Fibroblast of skin of back (primary cell): ENCODE results near the gene SNX1.
"Not testable (repeated sequence)": the region's sequence is repeated elsewhere in the genome, so short reads cannot be mapped to it uniquely, and the experiment has no call there.

Source experiments
- DNase-seq: peaks from one replicate; pipeline ENCODE4 v3.0.0-alpha.2; 2013

Gene SNX1

DNA sequence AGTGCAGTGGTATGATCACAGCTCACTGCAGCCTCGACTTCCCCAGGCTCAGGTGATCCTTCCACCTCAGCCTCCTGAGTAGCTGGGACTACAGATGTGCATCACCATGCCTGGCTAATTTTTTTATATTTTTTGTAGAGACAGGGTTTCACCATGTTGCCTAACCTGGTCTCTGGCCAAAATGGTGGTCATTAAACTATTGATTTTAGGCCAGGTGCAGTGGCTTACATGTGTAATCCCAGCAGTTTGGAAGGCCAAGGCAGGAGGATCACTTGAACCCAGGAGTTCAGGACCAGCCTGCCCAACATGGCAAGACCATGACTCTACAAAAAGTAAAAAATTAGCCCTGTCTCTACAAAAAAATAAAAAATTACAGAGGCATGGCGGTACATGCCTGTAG, 24.5 kb downstream of the SNX1 start:
- DNase-seq, result not testable (repeated sequence)

- no peak for DNase-seq
Measured at GRCh38 chr15:64121614-64122013, 25.8 kb downstream of the SNX1 start.

DNA sequence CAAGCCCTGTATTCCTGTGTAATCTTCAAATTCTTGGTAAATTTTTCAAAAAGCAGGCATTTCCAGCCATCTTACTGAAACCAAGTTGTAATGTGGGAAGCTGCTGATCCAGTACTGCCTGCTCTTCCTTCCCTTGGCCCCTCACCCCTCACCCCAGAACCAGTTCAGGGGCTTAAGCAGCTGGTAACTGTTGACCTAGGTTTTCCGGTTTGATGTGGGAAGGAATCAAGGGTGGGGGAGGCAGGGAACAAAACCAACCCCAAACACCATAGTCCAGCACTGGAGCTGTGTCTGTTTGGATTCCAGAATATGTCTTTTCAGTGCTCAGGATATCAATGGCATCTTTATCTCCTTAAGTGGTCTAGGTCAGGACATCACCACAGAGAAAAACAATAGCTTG, 26.7 kb downstream of the SNX1 start:
- DNase-seq, result no peak

DNA sequence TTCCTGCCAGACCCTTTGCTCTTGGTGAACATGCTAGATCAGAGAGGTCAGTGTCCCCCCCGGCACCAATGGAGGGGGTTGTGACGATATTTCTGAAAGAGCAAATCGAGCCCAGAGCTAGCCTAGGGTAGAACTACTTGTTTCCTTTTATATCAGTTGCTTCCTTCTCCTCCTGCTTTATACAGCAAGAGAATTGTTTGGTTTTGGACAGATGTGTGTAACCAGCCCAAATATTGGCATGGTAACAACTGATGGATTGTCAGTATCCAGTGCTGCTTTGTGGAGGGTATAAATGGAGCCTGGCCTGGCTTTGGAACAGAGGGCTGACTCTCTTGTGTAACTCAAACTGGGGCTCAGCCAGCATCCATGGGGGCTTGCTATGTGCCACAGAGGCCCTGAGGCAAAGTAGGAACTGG, 27.2 kb downstream of the SNX1 start:
- DNase-seq, result no peak

DNA sequence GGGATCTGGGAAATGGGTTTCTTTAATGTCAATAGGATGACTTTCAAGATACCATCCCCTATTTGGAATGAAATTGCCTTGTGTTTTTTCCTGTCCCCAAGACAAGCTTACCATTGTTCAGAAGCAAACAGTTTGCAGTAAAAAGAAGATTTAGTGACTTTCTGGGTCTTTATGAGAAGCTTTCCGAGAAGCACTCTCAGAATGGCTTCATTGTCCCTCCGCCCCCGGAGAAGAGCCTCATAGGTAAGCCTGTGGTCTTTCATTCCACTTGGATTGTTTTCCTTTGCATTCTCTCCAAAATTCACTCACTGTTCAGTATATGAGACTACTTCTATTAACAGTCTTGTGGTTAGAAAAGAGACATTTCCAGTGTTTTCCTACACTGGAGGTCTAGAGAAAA, 30.2 kb downstream of the SNX1 start:
- no peak for DNase-seq

- no peak for DNase-seq
Measured at GRCh38 chr15:64127521-64128270, 31.9 kb downstream of the SNX1 start.

GRCh38 chr15:64130159-64130558, 34.4 kb downstream of the SNX1 start:
- DNase-seq, result no peak

DNA sequence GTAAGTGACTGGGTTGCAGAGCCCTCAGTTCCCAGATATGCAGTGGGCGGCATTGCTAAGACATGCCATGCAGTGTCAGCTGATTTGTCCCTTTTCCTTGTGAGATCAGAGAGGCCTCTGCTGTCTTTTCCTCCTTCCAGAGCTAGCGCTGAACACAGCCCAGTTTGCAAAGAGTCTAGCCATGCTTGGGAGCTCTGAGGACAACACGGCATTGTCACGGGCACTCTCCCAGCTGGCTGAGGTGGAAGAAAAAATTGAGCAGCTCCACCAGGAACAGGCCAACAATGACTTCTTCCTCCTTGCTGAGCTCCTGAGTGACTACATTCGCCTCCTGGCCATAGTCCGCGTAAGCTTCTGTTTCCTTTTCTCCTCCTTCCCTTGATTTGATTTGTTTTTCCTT, 35.8 kb downstream of the SNX1 start:
- DNase-seq, result no peak

DNA sequence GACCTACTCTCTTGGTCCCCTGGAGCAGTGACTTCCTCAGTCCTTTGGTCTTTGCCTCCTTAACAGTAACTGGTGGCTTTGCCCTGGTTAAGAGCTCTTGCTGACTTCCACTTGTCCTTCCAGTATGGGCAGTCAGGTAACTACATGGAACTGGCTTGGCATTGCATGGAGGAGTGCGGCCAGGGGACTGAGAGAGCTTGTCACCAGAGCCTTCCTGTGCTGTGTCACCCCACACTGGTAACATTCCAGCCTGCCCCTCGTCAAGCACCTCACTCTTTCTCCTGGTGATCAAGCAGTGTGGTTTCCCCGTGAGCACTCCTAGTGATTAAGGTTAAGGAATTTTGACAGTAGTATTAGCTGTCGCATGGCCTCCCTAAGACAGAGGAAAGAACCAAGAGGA, 36.4 kb downstream of the SNX1 start:
- DNase-seq, result no peak

DNA sequence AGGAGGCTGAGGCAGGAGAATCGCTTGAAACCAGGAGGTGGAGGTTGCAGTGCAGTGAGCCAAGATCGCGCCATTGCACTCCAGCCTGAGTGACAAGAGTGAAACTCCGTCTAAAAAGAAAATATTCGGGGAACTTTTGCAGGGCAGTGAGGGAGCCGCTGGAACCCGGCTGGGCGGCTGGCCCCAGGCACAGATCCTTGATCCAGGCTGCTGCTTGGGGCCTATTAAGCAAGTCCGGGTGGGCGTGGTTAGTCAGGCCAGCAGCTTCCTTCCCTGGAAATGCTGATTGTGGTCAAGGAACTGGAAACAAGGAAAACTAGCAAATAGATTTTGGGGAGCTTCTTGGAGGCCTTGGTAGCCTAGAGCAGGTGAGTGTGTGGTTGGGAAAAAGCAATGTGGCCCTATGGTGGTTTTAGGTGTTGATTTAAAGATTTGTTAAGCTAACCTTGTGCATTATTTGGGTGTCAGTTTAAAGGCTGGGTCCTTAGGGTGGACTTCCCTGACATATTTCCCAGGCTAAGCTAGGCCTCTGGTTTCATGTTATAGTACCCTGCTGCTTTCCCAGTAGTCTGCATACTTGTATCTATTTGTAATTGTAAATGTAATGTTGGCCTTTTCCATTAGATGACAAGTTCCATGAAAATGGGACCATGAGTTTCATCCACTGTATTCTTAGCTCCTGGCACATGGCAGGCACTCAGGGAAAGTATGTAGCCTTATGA, 38.0 kb downstream of the SNX1 start:
- no peak for DNase-seq

DNA sequence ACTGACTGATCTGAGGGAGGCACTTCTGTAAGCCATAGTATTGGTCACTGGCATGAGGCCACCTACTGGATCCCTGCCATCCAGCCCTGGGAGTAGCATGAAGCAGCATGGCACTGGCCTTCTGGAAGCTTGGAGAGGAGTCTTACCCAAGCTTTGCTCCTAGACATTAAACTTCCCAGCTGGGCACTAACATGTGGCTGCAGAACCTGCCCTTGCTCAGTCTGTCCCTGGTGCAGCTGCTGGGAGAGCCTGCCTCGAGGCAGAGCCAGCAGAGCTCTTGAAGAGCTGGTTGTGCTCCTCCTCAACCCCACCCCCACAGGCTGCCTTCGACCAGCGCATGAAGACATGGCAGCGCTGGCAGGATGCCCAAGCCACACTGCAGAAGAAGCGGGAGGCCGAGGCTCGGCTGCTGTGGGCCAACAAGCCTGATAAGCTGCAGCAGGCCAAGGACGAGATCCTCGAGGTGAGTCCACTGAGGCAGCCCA, 38.6 kb downstream of the SNX1 start:
- no peak for DNase-seq

- DNase-seq, result no peak
Measured at GRCh38 chr15:64136347-64136746, 40.6 kb downstream of the SNX1 start.

DNA sequence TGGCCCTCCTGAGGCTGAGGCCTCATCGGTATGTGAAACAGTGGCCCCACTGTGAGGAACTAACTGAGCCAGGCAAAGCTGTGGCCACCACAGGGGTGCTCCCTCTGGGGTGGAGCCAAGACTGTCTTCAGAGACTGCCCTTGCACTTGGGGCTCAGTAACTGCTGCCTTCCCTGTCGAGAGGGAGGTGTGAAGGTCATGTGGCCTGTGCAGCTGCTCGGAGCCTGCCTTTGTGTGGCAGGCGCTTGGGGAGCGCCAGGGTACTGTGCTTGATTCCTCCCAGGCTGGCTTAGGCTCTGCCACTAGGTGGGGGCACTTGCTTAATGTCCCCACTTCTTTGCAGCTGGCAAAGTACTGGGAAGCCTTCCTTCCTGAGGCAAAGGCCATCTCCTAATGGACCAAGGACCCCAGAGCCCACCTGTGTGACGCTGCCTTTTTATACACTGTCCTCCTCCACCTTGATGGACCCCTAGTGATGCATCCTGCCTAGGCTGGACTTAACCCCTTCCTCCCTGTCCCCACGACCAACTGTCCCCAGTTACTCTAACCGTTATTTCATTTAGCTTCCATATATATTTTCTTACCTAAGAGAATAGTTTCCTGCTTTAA, 41.5 kb downstream of the SNX1 start:
- no peak for DNase-seq

DNA sequence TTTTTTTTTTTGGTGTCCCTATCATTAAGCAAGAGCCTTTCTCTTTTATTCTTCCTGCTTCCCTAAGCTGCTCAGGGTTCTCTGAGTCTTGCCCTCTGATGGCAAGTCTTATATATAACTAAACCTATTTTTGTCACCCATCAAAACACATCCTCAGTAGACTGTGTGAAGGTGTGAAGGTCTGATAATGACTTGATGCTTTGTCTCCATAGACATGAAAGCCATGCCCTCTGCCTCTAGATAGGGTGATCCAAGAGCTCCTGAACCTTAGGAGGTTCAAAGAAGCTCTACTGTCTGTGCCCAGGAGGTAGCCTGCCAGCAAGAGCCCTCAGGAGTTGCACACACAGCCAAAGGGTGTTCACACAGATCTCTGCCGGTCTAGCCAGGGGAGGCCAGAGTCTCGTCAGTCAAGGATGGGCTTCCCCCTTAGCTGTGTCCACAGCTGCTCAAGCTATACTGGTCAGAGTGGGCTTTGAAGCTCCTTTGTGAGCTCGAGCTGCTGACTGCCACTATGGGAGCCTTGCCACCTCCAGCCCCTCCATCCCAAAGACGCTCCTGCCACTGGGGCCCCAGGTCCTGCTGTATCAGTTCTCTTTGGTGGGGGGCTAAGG, 42.7 kb downstream of the SNX1 start:
- DNase-seq, result no peak

DNA sequence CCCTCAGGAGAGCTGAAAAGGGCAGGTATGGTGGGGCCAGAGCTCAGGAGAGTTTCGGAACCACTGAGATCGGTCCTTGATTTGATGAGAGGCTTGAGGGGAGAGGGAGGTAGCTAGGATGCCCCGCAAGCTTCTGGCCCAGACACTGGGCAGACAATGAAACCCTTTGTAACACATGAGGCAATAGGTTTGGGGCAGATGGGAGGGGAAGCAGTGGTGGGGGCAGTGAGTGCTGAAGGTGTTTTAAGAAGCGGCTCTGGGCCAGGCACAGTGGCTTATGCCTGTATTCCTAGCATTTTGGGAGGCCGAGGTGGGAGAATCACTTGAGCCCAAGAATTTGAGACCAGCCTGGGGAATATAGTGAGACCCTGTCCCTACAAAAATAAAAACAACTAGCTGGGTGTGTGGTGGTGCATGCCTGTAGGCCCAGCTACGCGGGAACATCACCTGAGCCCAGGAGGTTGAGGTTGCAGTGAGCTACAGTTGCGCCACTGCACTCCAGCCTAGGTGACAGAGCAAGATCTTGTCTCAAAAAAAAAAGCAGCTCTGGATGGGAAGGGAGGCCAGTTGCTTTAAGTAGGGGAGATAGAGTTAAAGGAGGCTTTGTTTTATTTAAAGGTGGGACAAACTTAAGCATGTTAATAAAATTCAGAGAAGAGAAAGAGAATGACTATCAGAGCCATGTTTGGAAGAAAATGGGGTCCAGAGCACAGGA, 46.2 kb downstream of the SNX1 start:
- no peak for DNase-seq

DNA sequence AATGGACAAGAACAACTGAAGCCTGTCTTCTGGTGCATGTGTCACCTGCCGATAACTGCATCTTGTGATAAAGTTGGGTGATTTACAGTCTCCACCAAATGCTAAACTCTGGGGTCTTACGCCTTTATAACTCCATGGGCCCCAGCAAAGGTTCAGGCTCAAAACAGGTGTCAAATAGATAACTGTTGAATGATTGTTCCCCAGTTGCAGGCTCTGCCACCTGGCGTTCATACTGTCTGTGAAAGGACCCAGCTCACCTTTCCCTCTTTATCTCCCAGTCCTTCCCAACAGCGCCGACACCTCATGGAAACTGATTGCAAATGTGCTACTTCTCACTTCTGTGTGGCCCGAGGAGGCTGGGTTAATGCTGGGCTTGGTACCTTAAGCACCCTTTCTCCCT, 47.5 kb downstream of the SNX1 start:
- no peak for DNase-seq

- no peak for DNase-seq
Measured at GRCh38 chr15:64144192-64144564, 48.4 kb downstream of the SNX1 start.

- no peak for DNase-seq
Measured at GRCh38 chr15:64144565-64145281, 48.9 kb downstream of the SNX1 start.

- DNase-seq, result no peak
Measured at GRCh38 chr15:64146041-64146440, 50.3 kb downstream of the SNX1 start.

DNA sequence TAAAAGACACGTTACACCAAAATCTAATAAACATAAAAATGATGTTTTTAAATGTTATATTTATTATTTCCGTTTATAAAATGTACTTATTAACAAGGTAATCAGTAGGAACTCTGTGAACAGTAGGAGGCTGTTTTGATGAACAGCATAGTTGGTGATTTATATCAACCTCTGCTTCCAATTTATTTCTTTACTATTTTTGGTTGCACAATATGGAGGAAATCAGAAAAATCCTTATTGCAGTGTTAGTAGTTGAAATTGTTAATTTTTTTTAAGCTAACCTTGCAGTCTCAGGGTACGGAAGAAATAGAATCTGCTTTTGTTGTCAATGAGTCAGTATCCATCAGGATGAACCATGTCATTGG, 50.7 kb downstream of the SNX1 start:
- DNase-seq, result no peak

GRCh38 chr15:64146885-64147681, 51.3 kb downstream of the SNX1 start:
- no peak for DNase-seq
